Esophagus muscularis mucosa (tissue), 4 donors: ENCODE results near the gene FGD1. TPM values are rescaled to one million over a fixed set of nuclear protein-coding genes. Genes with fewer than 3 reads are reported as not detected.

Experiments
- DNase-seq: peaks from one replicate; pipeline ENCODE4 v3.0.0-alpha.2; 2017; ENCODE audit errors: extremely low spot score
- H3K27ac ChIP-seq, 4 donors: fragments of 200-600 bp; sonication (generic); replicated peaks in 1 of 4; 1 replicate in 3 of 4; 2 replicates in 1 of 4; pipeline ENCODE4 v1.5.1; 2016 to 2019; ENCODE audit warnings: mild to moderate bottlenecking in 1 of 4
- H3K27me3 ChIP-seq, 4 donors: fragments of 200-600 bp; sonication (generic); one replicate each; pipeline versions ENCODE4 v1.5.1 to v1.6.0; 2016 to 2019
- H3K36me3 ChIP-seq, 4 donors: fragments of 200-600 bp; sonication (generic); one replicate each; pipeline ENCODE4 v1.5.1; 2016 to 2019
- H3K4me1 ChIP-seq, 4 donors: fragments of 200-600 bp; sonication (generic); one replicate each; pipeline ENCODE4 v1.5.1; 2016 to 2019
- H3K4me3 ChIP-seq, 4 donors: fragments of 200-600 bp; sonication (generic); 1 replicate in 2 of 4; 2 replicates in 2 of 4; pipeline ENCODE4 v1.5.1; 2016 to 2019; ENCODE audit warnings: mild to moderate bottlenecking in 4 of 4, moderate library complexity in 1 of 4
- H3K9me3 ChIP-seq, 4 donors: fragments of 200-600 bp; sonication (generic); 1 replicate in 3 of 4; 2 replicates in 1 of 4; pipeline ENCODE4 v1.5.1; 2016 to 2019
- EP300 ChIP-seq: sonication (generic); formaldehyde crosslinking; IDR thresholded peaks from one replicate; pipeline ENCODE4 v1.6.1; 2017; ENCODE audit warnings: antibody characterized with exemption
- POLR2A ChIP-seq: fragments of 450-650 bp; IDR thresholded peaks from one replicate; pipeline ENCODE4 v1.6.1; 2017; ENCODE audit warnings: antibody characterized with exemption, moderate library complexity, mild to moderate bottlenecking, low read depth
- POLR2AphosphoS5 ChIP-seq, 2 donors: sonication (generic); formaldehyde crosslinking; IDR thresholded peaks; one replicate each; pipeline ENCODE4 v1.6.1; 2017; ENCODE audit warnings: antibody characterized with exemption in 2 of 2
- WGBS: methylation state at CpG from one replicate; pipeline ENCODE4 v1.1.5; 2018; 5-methylcytosine and 5-hydroxymethylcytosine counted together
- intact Hi-C: fragments of 100-400 bp; cut with DNase I; formaldehyde crosslinking; loops from one replicate; pipeline ENCODE4 v1.15.1; 2023
- total RNA-seq, 4 donors: library from RNA; depleted of rRNA; stranded (reverse); fragments of >200 nt; gene quantifications; one replicate each; pipeline versions ENCODE4 v1.1.0 to v1.2.1, GENCODE V29; 2016
- TF ChIP-seq, protein P1 (sequence below), 3 experiments: fragments of 200-600 bp in 2 of 3; fragments of 450-650 bp in 1 of 3; sonication (generic) in 2 of 3; IDR thresholded peaks; one replicate each; pipeline ENCODE4 v1.5.1; 2017 to 2019; ENCODE audit warnings: antibody characterized with exemption in 3 of 3, mild to moderate bottlenecking in 2 of 3, moderate library complexity in 1 of 3

The FGD1 gene
- total RNA-seq, 4 donors from 2014 or later = 3.7 to 11.4 (median 6.3) TPM

DNA sequence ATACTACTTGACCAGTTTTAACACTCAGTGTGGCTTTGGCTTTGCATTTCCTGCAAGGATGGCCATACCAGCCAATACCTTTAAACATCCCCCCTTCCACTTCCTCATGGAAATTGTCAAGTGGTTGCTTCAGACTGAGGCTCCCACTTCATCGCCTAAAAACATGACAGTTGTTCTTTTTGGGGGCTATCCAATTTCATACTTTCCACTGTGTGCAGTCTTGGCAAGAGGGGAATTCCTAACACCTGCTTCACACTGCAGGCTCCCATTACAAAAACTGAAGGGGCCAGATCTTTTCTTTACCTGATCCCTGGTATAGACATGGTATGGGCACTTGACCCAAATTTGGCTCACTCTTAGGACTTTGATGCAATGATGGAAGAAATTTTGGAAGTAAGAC, 84.3 kb downstream of the FGD1 start:
- Histone ChIP-seq H3K4me1 (no peaks in the 10 kb centered on the region), H3K9me3 (no peaks in the 10 kb centered on the region), H3K27ac (no peak overlapping the region), H3K27me3 (peaks cover 0 to 10% (median 0%) of the 10 kb centered on the region in 4 donors), H3K36me3 (no peaks in the 10 kb centered on the region), H3K4me3 (no peak overlapping the region)
- intact Hi-C loops = no loop called here
- TF ChIP-seq EP300 = no peak
- no peak for TF ChIP-seq POLR2A
- TF ChIP-seq POLR2AphosphoS5 (IDR thresholded peaks at IDR 0.05) = no peak
- TF ChIP-seq, protein P1, sequence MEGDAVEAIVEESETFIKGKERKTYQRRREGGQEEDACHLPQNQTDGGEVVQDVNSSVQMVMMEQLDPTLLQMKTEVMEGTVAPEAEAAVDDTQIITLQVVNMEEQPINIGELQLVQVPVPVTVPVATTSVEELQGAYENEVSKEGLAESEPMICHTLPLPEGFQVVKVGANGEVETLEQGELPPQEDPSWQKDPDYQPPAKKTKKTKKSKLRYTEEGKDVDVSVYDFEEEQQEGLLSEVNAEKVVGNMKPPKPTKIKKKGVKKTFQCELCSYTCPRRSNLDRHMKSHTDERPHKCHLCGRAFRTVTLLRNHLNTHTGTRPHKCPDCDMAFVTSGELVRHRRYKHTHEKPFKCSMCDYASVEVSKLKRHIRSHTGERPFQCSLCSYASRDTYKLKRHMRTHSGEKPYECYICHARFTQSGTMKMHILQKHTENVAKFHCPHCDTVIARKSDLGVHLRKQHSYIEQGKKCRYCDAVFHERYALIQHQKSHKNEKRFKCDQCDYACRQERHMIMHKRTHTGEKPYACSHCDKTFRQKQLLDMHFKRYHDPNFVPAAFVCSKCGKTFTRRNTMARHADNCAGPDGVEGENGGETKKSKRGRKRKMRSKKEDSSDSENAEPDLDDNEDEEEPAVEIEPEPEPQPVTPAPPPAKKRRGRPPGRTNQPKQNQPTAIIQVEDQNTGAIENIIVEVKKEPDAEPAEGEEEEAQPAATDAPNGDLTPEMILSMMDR (IDR thresholded peaks at IDR 0.05) = no peak
- no peak for DNase-seq
- WGBS = 57% methylated on average over 1 of the region's 1 CpG

DNA sequence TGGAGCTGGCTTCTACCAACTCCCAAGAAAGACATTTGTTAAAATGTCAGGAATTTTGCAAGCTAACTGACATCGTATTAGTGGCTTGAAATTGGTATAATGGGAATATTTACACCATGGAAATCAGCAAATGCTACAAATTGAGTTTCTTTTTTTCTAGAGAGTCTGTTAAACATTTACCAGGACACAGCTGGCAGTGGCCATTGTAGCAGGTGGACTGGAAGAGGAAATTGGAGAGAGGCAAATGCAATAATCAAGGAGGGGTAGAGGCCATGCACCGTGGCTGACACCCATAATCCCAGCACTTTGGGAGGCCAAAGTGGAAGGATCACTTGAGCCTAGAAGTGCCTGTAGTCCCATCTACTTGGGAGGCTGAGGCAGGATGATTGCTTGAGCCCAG, 88.8 kb downstream of the FGD1 start:
- no peak for DNase-seq
- H3K4me3 ChIP-seq = no peak overlapping the region
- H3K36me3 ChIP-seq = no peaks in the 10 kb centered on the region
- H3K27me3 ChIP-seq = no peaks in the 10 kb centered on the region
- intact Hi-C loops = no loop called here
- H3K4me1 ChIP-seq = no peaks in the 10 kb centered on the region
- no peak overlapping the region for H3K27ac ChIP-seq
- TF ChIP-seq POLR2A (no peak), EP300 (no peak), POLR2AphosphoS5 (IDR thresholded peaks at IDR 0.05) (no peak)
- TF ChIP-seq, protein P1 (IDR thresholded peaks at IDR 0.05) = no peak
- WGBS = 66% methylated on average over 2 of the region's 2 CpGs
- no peaks in the 10 kb centered on the region for H3K9me3 ChIP-seq

DNA sequence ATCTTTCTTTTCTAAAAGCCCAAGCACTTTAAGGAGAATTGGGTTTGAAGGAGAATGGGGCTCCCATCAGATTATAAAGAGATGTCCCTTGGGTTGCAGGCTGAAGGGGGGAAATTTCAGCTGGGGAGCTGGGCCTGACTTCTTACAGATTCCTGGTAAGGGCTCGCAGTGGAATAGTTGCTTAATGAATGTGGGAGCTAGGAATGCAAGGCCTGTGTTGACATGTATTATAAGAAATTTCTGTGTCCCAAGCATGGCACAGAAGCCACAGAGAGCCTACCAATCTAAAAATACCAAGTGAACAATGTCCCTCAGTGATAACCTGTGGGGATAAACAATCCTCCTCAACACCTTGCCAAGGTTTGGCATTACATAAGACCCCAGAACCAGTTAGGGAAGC, 98.9 kb downstream of the FGD1 start:
- no peak for DNase-seq
- H3K27me3 ChIP-seq = no peaks in the 10 kb centered on the region
- H3K4me1 ChIP-seq = no peaks in the 10 kb centered on the region
- no peaks in the 10 kb centered on the region for H3K9me3 ChIP-seq
- no peak for TF ChIP-seq POLR2AphosphoS5 (IDR thresholded peaks at IDR 0.05)
- no peak for TF ChIP-seq EP300
- TF ChIP-seq, protein P1 (IDR thresholded peaks at IDR 0.05) = no peak
- no peak for TF ChIP-seq POLR2A
- H3K4me3 ChIP-seq = no peak overlapping the region
- 86% methylated on average over 1 of the region's 1 CpG for WGBS
- intact Hi-C loops = no loop called here
- H3K27ac ChIP-seq = no peak overlapping the region
- no peaks in the 10 kb centered on the region for H3K36me3 ChIP-seq

Other genes starting within 250 kb of the FGD1 start
- 1 to 10 TPM; 1.6 to 2.0 (median 1.8) TPM for gene WNK3, start 138.2 kb downstream of the FGD1 start, total RNA-seq
- gene TSR2, start 55.8 kb downstream of the FGD1 start, total RNA-seq = 10 to 100 TPM; 28.2 to 34.0 (median 31.3) TPM
- 10 to 100 TPM; 22.0 to 29.6 (median 26.3) TPM for gene GNL3L, start 34.0 kb upstream of the FGD1 start, total RNA-seq